Measurements from ENCODE around the gene NRXN3.

NRXN3 gene

DNA sequence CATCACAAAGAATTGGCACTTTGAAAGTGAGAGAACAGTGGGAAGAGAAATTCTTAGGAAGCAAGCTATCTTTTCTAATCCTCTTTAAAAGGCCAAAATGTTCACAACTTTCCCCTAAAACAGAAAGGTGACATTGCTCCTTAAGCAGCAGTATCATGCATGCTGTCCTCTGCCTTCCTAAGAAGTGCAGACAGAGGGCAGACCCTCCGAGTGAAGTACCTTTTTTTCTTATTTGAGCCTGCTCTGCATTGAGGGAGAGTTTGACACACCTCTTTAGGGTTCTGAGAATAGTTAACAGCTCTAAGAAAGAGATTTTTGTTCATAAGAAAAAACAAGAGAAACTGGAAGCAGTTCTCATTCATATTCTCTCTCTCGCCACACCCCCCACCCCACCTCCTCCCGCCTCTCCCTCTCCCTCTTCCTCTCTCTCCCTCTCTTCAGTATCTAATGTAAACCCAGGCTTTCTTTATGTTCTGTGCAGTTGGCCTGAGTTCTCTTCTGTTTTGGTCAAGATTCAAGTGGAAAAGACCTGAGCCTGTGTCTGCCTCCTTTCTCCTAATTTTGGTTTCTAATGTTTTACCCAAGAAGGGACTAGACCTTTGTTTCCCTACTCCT is 1332.1 kb downstream of the NRXN3 start:
- no peak for DNase-seq (ENCODE audit: extremely low spot score)
- POLR2A ChIA-PET = no interaction called here
- no peak for TF ChIP-seq CTBP1 (IDR thresholded peaks at IDR 0.05; ENCODE audit: borderline replicate concordance)
- no peak for TF ChIP-seq ARNT (IDR thresholded peaks at IDR 0.05)
- TF ChIP-seq PKNOX1 (IDR thresholded peaks at IDR 0.05) = no peak
- no peak for TF ChIP-seq FOXK2 (IDR thresholded peaks at IDR 0.05)
- TF ChIP-seq BHLHE40 (IDR thresholded peaks at IDR 0.05; ENCODE audit: borderline replicate concordance) = no peak
- no peak for TF ChIP-seq FOXA1 (IDR thresholded peaks at IDR 0.05)
- TF ChIP-seq HDGF (IDR thresholded peaks at IDR 0.05; ENCODE audit: borderline replicate concordance) = no peak
- TF ChIP-seq SP1 (IDR thresholded peaks at IDR 0.05) = no peak
- no peak for TF ChIP-seq L3MBTL2 (conservative IDR thresholded peaks at IDR 0.05)
- no peak for TF ChIP-seq LEF1 (IDR thresholded peaks at IDR 0.05; ENCODE audit: borderline replicate concordance)
- no peak for TF ChIP-seq ELF4 (IDR thresholded peaks at IDR 0.05)
- no peak for TF ChIP-seq ZNF384 (IDR thresholded peaks at IDR 0.05)
- TF ChIP-seq FOXM1 (IDR thresholded peaks at IDR 0.05; ENCODE audit: borderline replicate concordance) = no peak
- no peak for TF ChIP-seq SUZ12 (IDR thresholded peaks at IDR 0.05)
- TF ChIP-seq NFRKB (IDR thresholded peaks at IDR 0.05) = no peak
- TF ChIP-seq TARDBP (IDR thresholded peaks at IDR 0.05) = no peak
- CTCF ChIA-PET = no interaction called here

GRCh38 chr14:79502751-79503148 is 1332.6 kb downstream of the NRXN3 start:
- no peak for DNase-seq (ENCODE audit: extremely low spot score)
- CTCF ChIA-PET = no interaction called here
- TF ChIP-seq CTBP1 (IDR thresholded peaks at IDR 0.05; ENCODE audit: borderline replicate concordance) (no peak), FOXA1 (IDR thresholded peaks at IDR 0.05) (no peak), TARDBP (IDR thresholded peaks at IDR 0.05) (no peak), FOXM1 (IDR thresholded peaks at IDR 0.05; ENCODE audit: borderline replicate concordance) (no peak), PKNOX1 (IDR thresholded peaks at IDR 0.05) (no peak), NFRKB (IDR thresholded peaks at IDR 0.05) (no peak), BHLHE40 (IDR thresholded peaks at IDR 0.05; ENCODE audit: borderline replicate concordance) (no peak)
- POLR2A ChIA-PET = no interaction called here

GRCh38 chr14:79510659-79511058 is 1340.5 kb downstream of the NRXN3 start:
- TF ChIP-seq ZNF384 (IDR thresholded peaks at IDR 0.05) = no peak
- no peak for DNase-seq (ENCODE audit: extremely low spot score)
- ChIA-PET CTCF (no interaction called here), POLR2A (no interaction called here)

DNA sequence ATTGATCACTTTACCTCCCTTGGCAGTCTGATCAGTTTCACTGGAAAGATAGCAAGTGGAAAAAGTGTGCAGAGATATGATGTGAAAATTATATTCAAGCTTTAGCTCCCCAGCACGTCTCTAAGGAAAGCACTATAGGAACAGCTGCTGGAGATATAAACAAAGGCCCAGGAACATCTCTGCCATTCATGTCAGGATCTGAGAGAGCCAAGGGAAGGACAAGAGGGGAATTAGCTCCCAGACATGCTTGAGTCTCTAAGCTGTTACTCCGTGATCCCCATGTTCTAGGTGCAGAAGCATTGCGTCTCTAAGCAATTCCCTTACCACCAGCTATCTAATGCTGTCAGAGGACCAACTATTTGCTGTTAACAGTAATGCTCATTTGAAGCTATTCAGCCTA is 1341.0 kb downstream of the NRXN3 start:
- ChIA-PET POLR2A (no interaction called here), CTCF (no interaction called here)
- no peak for DNase-seq (ENCODE audit: extremely low spot score)
- TF ChIP-seq NFRKB (IDR thresholded peaks at IDR 0.05) (no peak), ELF4 (IDR thresholded peaks at IDR 0.05) (no peak), BHLHE40 (IDR thresholded peaks at IDR 0.05; ENCODE audit: borderline replicate concordance) (no peak), HDGF (IDR thresholded peaks at IDR 0.05; ENCODE audit: borderline replicate concordance) (no peak), LEF1 (IDR thresholded peaks at IDR 0.05; ENCODE audit: borderline replicate concordance) (no peak), CTBP1 (IDR thresholded peaks at IDR 0.05; ENCODE audit: borderline replicate concordance) (no peak)

- DNase-seq (ENCODE audit: extremely low spot score) = no peak
- TF ChIP-seq FOXK2 (IDR thresholded peaks at IDR 0.05) (no peak), ARNT (IDR thresholded peaks at IDR 0.05) (no peak), SP1 (IDR thresholded peaks at IDR 0.05) (no peak), NFRKB (IDR thresholded peaks at IDR 0.05) (no peak), FOXA1 (IDR thresholded peaks at IDR 0.05) (no peak), ZNF384 (IDR thresholded peaks at IDR 0.05) (no peak), LEF1 (IDR thresholded peaks at IDR 0.05; ENCODE audit: borderline replicate concordance) (no peak), PKNOX1 (IDR thresholded peaks at IDR 0.05) (no peak), L3MBTL2 (conservative IDR thresholded peaks at IDR 0.05) (no peak), BHLHE40 (IDR thresholded peaks at IDR 0.05; ENCODE audit: borderline replicate concordance) (no peak)
- ChIA-PET CTCF (no interaction called here), POLR2A (no interaction called here)
These were observed 1343.3 kb downstream of the NRXN3 start for GRCh38 chr14:79513446-79513845.

GRCh38 chr14:79514700-79515099 is 1344.5 kb downstream of the NRXN3 start:
- TF ChIP-seq SUZ12 (IDR thresholded peaks at IDR 0.05) (no peak), CTBP1 (IDR thresholded peaks at IDR 0.05; ENCODE audit: borderline replicate concordance) (no peak), TARDBP (IDR thresholded peaks at IDR 0.05) (no peak), PKNOX1 (IDR thresholded peaks at IDR 0.05) (no peak), L3MBTL2 (conservative IDR thresholded peaks at IDR 0.05) (no peak), FOXK2 (IDR thresholded peaks at IDR 0.05) (no peak), FOXA1 (IDR thresholded peaks at IDR 0.05) (no peak), LEF1 (IDR thresholded peaks at IDR 0.05; ENCODE audit: borderline replicate concordance) (no peak), HDGF (IDR thresholded peaks at IDR 0.05; ENCODE audit: borderline replicate concordance) (no peak), FOXM1 (IDR thresholded peaks at IDR 0.05; ENCODE audit: borderline replicate concordance) (no peak), BHLHE40 (IDR thresholded peaks at IDR 0.05; ENCODE audit: borderline replicate concordance) (no peak), SP1 (IDR thresholded peaks at IDR 0.05) (no peak), ELF4 (IDR thresholded peaks at IDR 0.05) (no peak), NFRKB (IDR thresholded peaks at IDR 0.05) (no peak), ZNF384 (IDR thresholded peaks at IDR 0.05) (no peak), ARNT (IDR thresholded peaks at IDR 0.05) (no peak)
- DNase-seq (ENCODE audit: extremely low spot score) = no peak
- ChIA-PET POLR2A (no interaction called here), CTCF (no interaction called here)

Measured in HEK293T (cell line).